Mucosa of descending colon (tissue), 3 donors: Measurements from ENCODE around the gene IFFO2. TPM values are rescaled to one million over a fixed set of nuclear protein-coding genes. Genes with fewer than 3 reads are reported as not detected.
"Not testable (repeated sequence)": the region's sequence is repeated elsewhere in the genome, so short reads cannot be mapped to it uniquely, and the experiment has no call there.

ENCODE experiments used
- ATAC-seq: fragments of 200-7000 bp; cut with Tn5 transposase; one replicate; pipeline ENCODE4 v1.9.1; 2020; ENCODE audit warnings: mild to moderate bottlenecking, moderate library complexity
- DNase-seq, 3 donors: peaks; one replicate each; pipeline ENCODE4 v3.0.0-alpha.2; 2020
- H3K36me3 ChIP-seq: fragments of 200-600 bp; one replicate; pipeline ENCODE4 v1.8.0; 2021; ENCODE audit warnings: low read depth, mild to moderate bottlenecking
- H3K4me1 ChIP-seq: fragments of 200-600 bp; one replicate; pipeline ENCODE4 v1.8.0; 2021; ENCODE audit warnings: low read depth, mild to moderate bottlenecking
- H3K4me3 ChIP-seq: fragments of 200-600 bp; one replicate; pipeline ENCODE4 v1.8.0; 2021; ENCODE audit warnings: mild to moderate bottlenecking
- H3K9me3 ChIP-seq: fragments of 200-600 bp; one replicate; pipeline ENCODE4 v1.8.0; 2021; ENCODE audit warnings: mild to moderate bottlenecking
- CTCF ChIP-seq: fragments of 200-600 bp; IDR thresholded peaks from one replicate; pipeline ENCODE4 v1.8.0; 2022; ENCODE audit warnings: antibody characterized with exemption, mild to moderate bottlenecking
- intact Hi-C, 2 donors: fragments of 100-400 bp; cut with DNase I in 1 of 2; cut with micrococcal nuclease in 1 of 2; formaldehyde crosslinking; loops; one replicate each; pipeline versions ENCODE4 v1.11.0 to v1.11.1; 2022; cut with DNase I, micrococcal nuclease
- total RNA-seq, 3 donors: library from RNA; stranded (reverse); fragmentation: NEBNext Ultra II Directional in 2 of 3; extraction: Animal tissue kit (Norgen Biotek cat#: 25700) in 2 of 3; gene quantifications; one replicate each; pipeline versions ENCODE4 v1.2.1 to v1.2.4, GENCODE V29; 2021 to 2023
- donor health status: DM: no; HTN: no; CAD: no; lungs with moderate emphysema.
- donor health status: DM: no; HTN: no; CAD: no.
- donor health status: DM: no; HTN: yes; CAD: no.

The IFFO2 gene
- total RNA-seq, 3 donors from 2014 or later, result 13.1 to 19.0 (median 15.5) TPM

DNA sequence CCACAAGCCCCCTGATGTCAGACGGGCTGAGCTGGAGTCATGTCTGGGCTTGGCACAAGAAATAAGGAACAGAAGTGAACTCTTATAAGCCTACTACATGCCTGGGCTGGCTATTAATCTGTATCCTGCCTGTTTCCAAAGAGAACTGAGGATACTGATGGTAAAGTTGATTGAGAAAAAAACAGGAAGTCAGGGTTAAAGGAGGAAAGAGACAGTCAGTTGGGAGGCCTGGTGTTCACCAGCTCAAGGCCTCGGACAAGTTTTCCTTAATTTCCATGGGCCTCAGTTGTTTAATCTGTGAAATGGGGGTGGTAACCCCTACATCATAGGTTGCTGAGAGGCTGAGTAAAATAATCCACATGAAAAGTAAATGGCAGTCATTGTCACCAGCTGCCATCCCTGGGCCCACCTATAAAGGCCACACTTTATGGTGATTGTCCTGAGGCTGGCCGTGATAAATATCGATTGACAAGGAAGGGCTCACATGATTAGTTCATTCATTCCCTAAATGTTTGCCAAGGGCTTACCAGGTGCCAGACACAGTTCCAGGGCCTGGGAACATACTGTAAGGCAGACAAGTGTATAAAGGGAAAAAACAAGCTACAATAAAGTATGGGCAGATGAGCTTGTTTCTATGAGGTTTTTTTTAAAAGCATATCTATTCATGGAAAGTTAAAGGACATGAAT is 57.0 kb downstream of the IFFO2 start:
- DNase-seq, result no peak
- no peak for ATAC-seq
- H3K9me3 ChIP-seq, result no peaks in the 10 kb centered on the region
- peaks cover 10% of the 10 kb centered on the region for H3K4me1 ChIP-seq
- no peak for TF ChIP-seq CTCF
- H3K4me3 ChIP-seq, result no peak overlapping the region
- H3K36me3 ChIP-seq, result no peaks in the 10 kb centered on the region
- intact Hi-C loops, result loop anchor here (10.0 kb wide), 2 partner anchors 55 to 195 kb away; partner anchors contain the start of gene IFFO2 (in 1 of the 2)

DNA sequence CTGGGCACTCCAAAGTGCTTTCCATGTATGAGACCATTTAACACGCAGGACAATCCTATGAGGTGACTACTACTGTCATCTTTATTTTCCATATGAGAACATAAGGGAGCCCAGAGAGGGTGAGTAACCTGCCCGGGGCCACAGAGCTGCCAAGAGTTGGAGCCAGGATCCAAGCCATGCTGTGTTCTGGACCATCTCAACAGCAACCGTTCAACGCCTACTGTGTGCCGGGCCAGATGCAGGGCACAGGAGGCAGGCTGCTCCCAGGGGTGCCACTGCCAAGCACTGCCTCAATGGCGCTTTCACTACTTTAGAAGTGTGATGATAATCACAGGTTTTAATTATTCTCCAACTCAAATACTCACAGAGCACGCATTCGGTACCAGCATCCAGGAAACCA is 57.9 kb downstream of the IFFO2 start:
- DNase-seq (no peak), ATAC-seq (no peak)
- Histone ChIP-seq H3K9me3 (no peaks in the 10 kb centered on the region), H3K4me1 (peaks cover 9% of the 10 kb centered on the region), H3K4me3 (no peak overlapping the region), H3K36me3 (no peaks in the 10 kb centered on the region)
- no peak for TF ChIP-seq CTCF
- intact Hi-C loops, result no loop called here

GRCh38 chr1:18895317-18895716 is 61.2 kb downstream of the IFFO2 start:
- TF ChIP-seq CTCF, result no peak
- no peak for DNase-seq
- H3K4me1 ChIP-seq, result no peaks in the 10 kb centered on the region
- intact Hi-C loops, result no loop called here
- no peaks in the 10 kb centered on the region for H3K36me3 ChIP-seq
- ATAC-seq, result no peak
- H3K4me3 ChIP-seq, result no peak overlapping the region
- H3K9me3 ChIP-seq, result no peaks in the 10 kb centered on the region

DNA sequence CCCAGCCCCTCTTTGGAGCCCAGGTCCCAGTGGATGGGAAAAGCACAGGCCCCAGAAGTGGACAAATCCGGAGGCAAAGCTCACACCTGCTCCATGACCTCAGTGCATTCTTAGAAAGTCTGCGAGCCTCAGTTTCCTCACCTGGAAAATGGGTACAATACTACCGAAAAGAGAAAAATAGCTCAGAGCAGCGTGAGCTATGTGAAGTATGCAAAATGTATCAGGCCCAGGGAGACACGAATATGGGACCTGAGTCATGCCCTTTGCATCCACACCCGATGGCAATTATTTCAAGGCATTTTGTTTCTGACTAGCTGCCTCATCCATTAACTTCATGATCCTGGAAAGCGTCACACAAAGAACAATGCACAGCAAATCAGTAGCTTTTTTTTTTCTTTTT is 63.4 kb downstream of the IFFO2 start:
- DNase-seq, result no peak
- no peak overlapping the region for H3K4me3 ChIP-seq
- intact Hi-C loops, result no loop called here
- TF ChIP-seq CTCF, result no peak
- H3K36me3 ChIP-seq, result no peaks in the 10 kb centered on the region
- no peaks in the 10 kb centered on the region for H3K9me3 ChIP-seq
- no peak for ATAC-seq
- H3K4me1 ChIP-seq, result no peaks in the 10 kb centered on the region

DNA sequence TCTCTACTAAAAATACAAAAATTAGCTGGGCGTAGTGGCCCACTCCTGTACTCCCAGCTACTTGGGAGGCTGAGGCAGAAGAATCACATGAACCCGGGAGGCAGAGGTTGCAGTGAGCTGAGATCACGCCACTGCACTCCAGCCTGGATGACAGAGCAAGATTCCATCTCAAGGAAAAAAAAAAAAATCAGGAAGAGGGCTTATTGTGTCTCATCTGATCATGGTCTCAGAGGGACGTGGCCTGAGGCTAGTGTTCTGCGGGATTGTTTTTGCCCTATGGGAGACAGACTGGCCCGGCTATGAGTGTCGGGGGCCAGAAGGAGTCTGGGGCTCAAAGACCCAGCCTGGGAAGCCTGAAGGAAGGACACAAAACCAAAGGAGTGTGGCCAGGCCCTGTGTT is 64.6 kb downstream of the IFFO2 start:
- ATAC-seq, intact Hi-C loops, H3K9me3 ChIP-seq, H3K4me3 ChIP-seq, DNase-seq, H3K4me1 ChIP-seq, H3K36me3 ChIP-seq: not testable (repeated sequence)

- DNase-seq, result no peak
- intact Hi-C loops, result no loop called here
- H3K4me3 ChIP-seq, result no peak overlapping the region
- H3K4me1 ChIP-seq, result no peaks in the 10 kb centered on the region
- no peaks in the 10 kb centered on the region for H3K9me3 ChIP-seq
- no peak for TF ChIP-seq CTCF
- no peaks in the 10 kb centered on the region for H3K36me3 ChIP-seq
- ATAC-seq, result no peak
Observed at GRCh38 chr1:18891426-18891780, 65.1 kb downstream of the IFFO2 start.
